WERI-Rb-1 (cell line): Measurements from ENCODE around the gene NFIA.

Experiments
- DNase-seq: peaks from one replicate; pipeline ENCODE4 v3.0.0-alpha.2; 2020
- H3K27ac ChIP-seq: fragments of 250-450 bp; sonication (Bioruptor Pico); 2 replicates; pipeline ENCODE4 v1.5.1; 2020; ENCODE audit warnings: mild to moderate bottlenecking, moderate library complexity
- H3K27me3 ChIP-seq: fragments of 250-450 bp; sonication (Bioruptor Pico); 2 replicates; pipeline ENCODE4 v1.5.1; 2021; ENCODE audit warnings: mild to moderate bottlenecking, low read depth, moderate library complexity; ENCODE audit not compliant: insufficient read depth, severe bottlenecking
- H3K36me3 ChIP-seq: fragments of 250-450 bp; sonication (Bioruptor Pico); 2 replicates; pipeline ENCODE4 v1.5.1; 2020; ENCODE audit warnings: mild to moderate bottlenecking, moderate library complexity
- H3K4me3 ChIP-seq: 2 replicates; pipeline ENCODE4 v1.5.1; 2011; ENCODE audit warnings: low read depth, mild to moderate bottlenecking, control low read depth, low read length
- H3K9me3 ChIP-seq: fragments of 250-450 bp; sonication (Bioruptor Pico); 2 replicates; pipeline ENCODE4 v1.5.1; 2021; ENCODE audit warnings: mild to moderate bottlenecking, moderate library complexity; ENCODE audit not compliant: severe bottlenecking
- CTCF ChIP-seq: IDR thresholded peaks from 2 replicates; pipeline ENCODE4 v1.5.1; 2011; ENCODE audit warnings: low read depth, mild to moderate bottlenecking, control low read depth, inconsistent platforms, low read length

NFIA gene

DNA sequence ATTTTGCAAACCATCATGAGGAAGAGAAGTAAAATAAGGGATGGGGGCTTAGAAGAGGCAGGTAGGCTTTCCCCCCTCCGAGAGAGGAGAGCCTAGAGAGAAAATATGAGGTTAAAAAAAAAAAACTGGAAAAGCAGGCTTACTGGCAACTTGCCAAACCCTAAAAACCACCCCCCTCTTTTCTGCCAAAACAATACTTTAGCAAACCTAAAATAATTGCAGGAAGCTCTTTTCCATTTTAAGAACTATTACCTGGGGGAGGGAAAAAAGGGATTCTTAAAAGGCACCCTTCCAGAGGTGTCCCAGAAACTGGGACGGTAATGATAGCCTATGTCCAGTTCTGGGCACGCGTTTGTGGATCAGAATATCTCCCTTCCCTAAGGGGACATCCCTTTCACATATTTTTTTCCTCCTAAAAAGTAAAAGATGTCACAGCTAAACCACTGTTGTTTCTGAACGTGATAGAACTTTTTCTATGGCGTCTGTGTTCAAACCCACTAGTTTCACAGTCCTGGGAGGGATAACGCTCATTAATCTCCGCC is 1.1 kb upstream of the NFIA start:
- H3K36me3 ChIP-seq, result no peaks in the 10 kb centered on the region
- no peak for TF ChIP-seq CTCF
- no peak overlapping the region for H3K27ac ChIP-seq
- H3K9me3 ChIP-seq, result no peaks in the 10 kb centered on the region
- DNase-seq, result no peak
- H3K4me3 ChIP-seq, result peak overlapping the region; percentile 61
- H3K27me3 ChIP-seq, result peaks cover 27% of the 10 kb centered on the region

GRCh38 chr1:61081686-61082310 is 563 bp upstream of the NFIA start:
- peaks cover 27% of the 10 kb centered on the region for H3K27me3 ChIP-seq
- DNase-seq, result peak; percentile 16
- no peaks in the 10 kb centered on the region for H3K9me3 ChIP-seq
- H3K36me3 ChIP-seq, result no peaks in the 10 kb centered on the region
- H3K27ac ChIP-seq, result no peak overlapping the region
- TF ChIP-seq CTCF, result no peak
- H3K4me3 ChIP-seq, result peak overlapping the region; percentile 61

DNA sequence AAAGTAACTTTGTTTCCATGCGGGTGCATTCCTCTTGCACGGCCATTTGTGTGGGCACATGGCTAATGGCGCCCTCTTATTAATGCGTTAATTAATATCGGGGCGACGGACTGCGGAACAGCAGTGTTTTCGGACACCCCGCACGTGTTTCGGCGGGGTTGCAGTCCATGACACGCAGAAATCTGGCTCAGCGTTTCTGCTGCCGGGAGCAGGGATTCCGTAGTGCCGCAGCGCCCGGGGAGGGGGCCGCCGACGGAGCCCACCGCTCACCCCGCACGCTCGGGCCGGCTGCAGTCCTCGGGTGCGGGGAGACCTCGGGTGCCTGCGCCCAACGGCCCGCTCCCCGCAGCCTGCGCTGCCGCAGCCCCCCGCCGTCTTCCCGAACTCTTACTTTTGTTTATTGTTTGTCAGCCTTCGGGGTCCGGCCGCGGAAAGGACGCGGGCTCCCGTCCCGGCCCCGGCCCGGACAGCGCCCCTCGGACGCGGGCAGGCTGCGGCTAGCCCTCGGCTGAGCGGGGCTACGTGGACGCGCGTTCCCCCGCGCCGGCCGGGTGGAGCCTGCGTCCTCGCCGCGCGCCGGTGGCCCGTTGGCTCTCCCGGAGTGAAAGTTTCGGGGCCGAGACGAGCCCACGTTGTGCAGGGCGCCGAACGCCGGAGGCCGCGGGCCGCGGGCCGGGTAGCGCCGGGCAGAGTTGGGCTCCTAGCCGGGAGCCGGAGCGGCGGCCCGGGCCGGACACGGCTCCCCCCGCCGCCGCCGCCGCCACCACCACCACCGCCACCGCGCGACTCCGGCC is 849 bp downstream of the NFIA start:
- Histone ChIP-seq H3K27me3 (peaks cover 27% of the 10 kb centered on the region), H3K27ac (no peak overlapping the region), H3K36me3 (no peaks in the 10 kb centered on the region), H3K9me3 (no peaks in the 10 kb centered on the region), H3K4me3 (peak overlapping the region; percentile 73)
- no peak for TF ChIP-seq CTCF
- DNase-seq, result peak; percentile 8

- peak overlapping the region; percentile 73 for H3K4me3 ChIP-seq
- peaks cover 27% of the 10 kb centered on the region for H3K27me3 ChIP-seq
- no peak overlapping the region for H3K27ac ChIP-seq
Observed at GRCh38 chr1:61083807-61084440, 1.6 kb downstream of the NFIA start.

GRCh38 chr1:61084491-61085031 is 2.2 kb downstream of the NFIA start:
- peaks cover 27% of the 10 kb centered on the region for H3K27me3 ChIP-seq
- no peak overlapping the region for H3K4me3 ChIP-seq

More at GRCh38 chr1:61083807-61084440, 1.6 kb downstream of the NFIA start:
- Histone ChIP-seq H3K36me3 (no peaks in the 10 kb centered on the region), H3K9me3 (no peaks in the 10 kb centered on the region)
- DNase-seq, result no peak
- TF ChIP-seq CTCF, result no peak

More at GRCh38 chr1:61084491-61085031, 2.2 kb downstream of the NFIA start:
- no peak overlapping the region for H3K27ac ChIP-seq
- TF ChIP-seq CTCF, result no peak
- DNase-seq, result no peak
- H3K36me3 ChIP-seq, result no peaks in the 10 kb centered on the region
- H3K9me3 ChIP-seq, result no peaks in the 10 kb centered on the region
